Thyroid gland (tissue), 4 donors: ENCODE measurements around the gene TGM3.

Experiments
- POLR2A ChIP-seq, 2 donors: fragments of 450-650 bp; IDR thresholded peaks; one replicate each; pipeline ENCODE4 v1.6.1; 2017; ENCODE audit warnings: antibody characterized with exemption in 2 of 2, mild to moderate bottlenecking in 2 of 2, moderate library complexity in 1 of 2
- TF ChIP-seq, protein P1 (sequence below), 6 experiments: fragments of 200-600 bp in 3 of 6; fragments of 450-650 bp in 3 of 6; sonication (generic) in 3 of 6; IDR thresholded peaks; one replicate each; pipeline ENCODE4 v1.5.1; 2016 to 2019; ENCODE audit warnings: antibody characterized with exemption in 6 of 6, mild to moderate bottlenecking in 2 of 6, inconsistent platforms in 1 of 6, moderate library complexity in 1 of 6

DNA sequence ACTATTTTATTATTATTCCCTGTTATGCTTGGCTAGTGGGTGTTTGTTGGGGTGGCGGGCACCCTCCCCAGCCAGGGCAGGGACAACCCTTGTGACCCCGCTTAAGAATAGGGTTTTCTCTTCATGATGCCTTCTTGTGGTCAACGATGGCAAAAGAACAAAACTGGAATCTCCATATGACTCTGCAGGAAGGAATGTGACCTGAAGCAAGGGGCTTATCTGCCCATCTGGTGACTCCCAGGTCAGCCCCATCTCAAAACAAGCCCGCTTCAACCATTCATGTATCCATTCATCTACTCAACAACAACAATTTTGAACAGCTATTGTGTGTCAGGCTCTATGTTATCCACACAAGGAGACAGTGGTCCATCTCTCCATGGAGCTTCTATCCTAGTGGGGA, 54.0 kb downstream of the TGM3 start:
- TF ChIP-seq POLR2A (IDR thresholded peaks at IDR 0.05), result no peak
- TF ChIP-seq, protein P1, sequence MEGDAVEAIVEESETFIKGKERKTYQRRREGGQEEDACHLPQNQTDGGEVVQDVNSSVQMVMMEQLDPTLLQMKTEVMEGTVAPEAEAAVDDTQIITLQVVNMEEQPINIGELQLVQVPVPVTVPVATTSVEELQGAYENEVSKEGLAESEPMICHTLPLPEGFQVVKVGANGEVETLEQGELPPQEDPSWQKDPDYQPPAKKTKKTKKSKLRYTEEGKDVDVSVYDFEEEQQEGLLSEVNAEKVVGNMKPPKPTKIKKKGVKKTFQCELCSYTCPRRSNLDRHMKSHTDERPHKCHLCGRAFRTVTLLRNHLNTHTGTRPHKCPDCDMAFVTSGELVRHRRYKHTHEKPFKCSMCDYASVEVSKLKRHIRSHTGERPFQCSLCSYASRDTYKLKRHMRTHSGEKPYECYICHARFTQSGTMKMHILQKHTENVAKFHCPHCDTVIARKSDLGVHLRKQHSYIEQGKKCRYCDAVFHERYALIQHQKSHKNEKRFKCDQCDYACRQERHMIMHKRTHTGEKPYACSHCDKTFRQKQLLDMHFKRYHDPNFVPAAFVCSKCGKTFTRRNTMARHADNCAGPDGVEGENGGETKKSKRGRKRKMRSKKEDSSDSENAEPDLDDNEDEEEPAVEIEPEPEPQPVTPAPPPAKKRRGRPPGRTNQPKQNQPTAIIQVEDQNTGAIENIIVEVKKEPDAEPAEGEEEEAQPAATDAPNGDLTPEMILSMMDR (IDR thresholded peaks at IDR 0.05), result no peak
